IMR-90 (cell line): Measurements from ENCODE around the gene GPR108. TPM values are rescaled to one million over a fixed set of nuclear protein-coding genes. Genes with fewer than 3 reads are reported as not detected.

Source experiments
- ATAC-seq: fragments of 200-7000 bp; cut with Tn5 transposase; 2 replicates; pipeline ENCODE4 v1.9.1; 2020; ENCODE audit warnings: low read depth, mild to moderate bottlenecking, moderate library complexity
- BruUV-seq: library from RNA; stranded (reverse); fragments of 400-500 nt; replicated peaks from 2 replicates; lab custom pipeline; 2021; lab: Mats Ljungman, UMichigan
- CTCF ChIA-PET: fragments of 300-600 bp; formaldehyde crosslinking; extraction: SDS; loops from one replicate; lab custom pipeline; 2021; ENCODE audit warnings: antibody characterized with exemption; lab: Yijun Ruan, JAX
- POLR2A ChIA-PET: fragments of 300-600 bp; sonication (Branson Sonifier 250); formaldehyde crosslinking; loops from one replicate; lab custom pipeline; 2022; ENCODE audit warnings: antibody characterized with exemption; ENCODE audit not compliant: unreplicated experiment; lab: Charles Lee
- DNase-seq: peaks from one replicate; pipeline ENCODE4 v3.0.0; 2013
- H2AFZ ChIP-seq: replicated peaks from 2 replicates; pipeline ENCODE3; 2013; ENCODE audit warnings: low read length, mild to moderate bottlenecking; ENCODE audit not compliant: poor library complexity
- H2AK5ac ChIP-seq: 2 replicates; pipeline ENCODE4 v1.6.1; 2013; ENCODE audit warnings: low read depth, low read length, inconsistent platforms
- H2AK9ac ChIP-seq: replicated peaks from 2 replicates; pipeline ENCODE3; 2013; ENCODE audit warnings: mild to moderate bottlenecking, low read depth, low read length, moderate library complexity; ENCODE audit not compliant: poor library complexity
- H2BK120ac ChIP-seq: 2 replicates; pipeline ENCODE4 v1.6.1; 2013; ENCODE audit warnings: low read depth, low read length, inconsistent platforms
- H2BK15ac ChIP-seq: 3 replicates; pipeline ENCODE4 v1.6.1; 2013; ENCODE audit warnings: low read depth, low read length, inconsistent platforms
- H2BK20ac ChIP-seq: 2 replicates; pipeline ENCODE4 v1.6.1; 2013; ENCODE audit warnings: low read depth, mild to moderate bottlenecking, inconsistent platforms, low read length, moderate library complexity
- H2BK5ac ChIP-seq: 2 replicates; pipeline ENCODE4 v1.6.1; 2013; ENCODE audit warnings: mild to moderate bottlenecking, low read depth, low read length, inconsistent platforms; ENCODE audit not compliant: poor library complexity, severe bottlenecking
- H3K14ac ChIP-seq: replicated peaks from 2 replicates; pipeline ENCODE4 v1.6.1; 2013; ENCODE audit warnings: low read depth, low read length, inconsistent platforms
- H3K18ac ChIP-seq: 2 replicates; pipeline ENCODE4 v1.6.1; 2013; ENCODE audit warnings: low read depth, low read length, control low read depth
- H3K23ac ChIP-seq: 2 replicates; pipeline ENCODE4 v1.6.1; 2013; ENCODE audit warnings: low read depth, low read length, inconsistent platforms
- H3K27ac ChIP-seq: 2 replicates; pipeline ENCODE4 v1.5.1; 2013; ENCODE audit warnings: mild to moderate bottlenecking, control low read depth, low read length; ENCODE audit not compliant: insufficient read depth
- H3K27me3 ChIP-seq: 2 replicates; pipeline ENCODE4 v1.6.1; 2013; ENCODE audit warnings: low read length; ENCODE audit not compliant: control insufficient read depth, insufficient read depth
- H3K36me3 ChIP-seq: 2 replicates; pipeline ENCODE4 v1.6.1; 2013; ENCODE audit warnings: low read length, mixed read lengths; ENCODE audit not compliant: control insufficient read depth, insufficient read depth
- H3K4ac ChIP-seq: 2 replicates; pipeline ENCODE4 v1.6.1; 2013; ENCODE audit warnings: low read depth, low read length, inconsistent platforms
- H3K4me1 ChIP-seq: 2 replicates; pipeline ENCODE4 v1.6.1; 2013; ENCODE audit warnings: low read length, mixed read lengths; ENCODE audit not compliant: control insufficient read depth, insufficient read depth
- H3K4me2 ChIP-seq: 2 replicates; pipeline ENCODE4 v1.6.1; 2013; ENCODE audit warnings: low read depth, mild to moderate bottlenecking, control low read depth, low read length, moderate library complexity
- H3K4me3 ChIP-seq: 2 replicates; pipeline ENCODE4 v1.5.1; 2013; ENCODE audit warnings: low read depth, mild to moderate bottlenecking, control low read depth, low read length, moderate library complexity; ENCODE audit not compliant: insufficient read depth
- H3K56ac ChIP-seq: 2 replicates; pipeline ENCODE4 v1.6.1; 2013; ENCODE audit warnings: low read length, inconsistent platforms; ENCODE audit not compliant: insufficient read depth; ENCODE audit errors: extremely low read depth
- H3K79me1 ChIP-seq, 2 experiments: 2 replicates each; pipeline ENCODE4 v1.6.1; 2013; ENCODE audit warnings: low read length in 2 of 2, inconsistent platforms in 1 of 2, low read depth in 1 of 2
- H3K9ac ChIP-seq: 2 replicates; pipeline ENCODE4 v1.6.1; 2013; ENCODE audit warnings: low read depth, low read length, control low read depth
- H3K9me1 ChIP-seq: 2 replicates; pipeline ENCODE4 v1.6.1; 2013; ENCODE audit warnings: low read length, inconsistent platforms; ENCODE audit not compliant: insufficient read depth
- H3K9me3 ChIP-seq: 2 replicates; pipeline ENCODE4 v1.6.1; 2013; ENCODE audit warnings: low read length; ENCODE audit not compliant: control insufficient read depth, insufficient read depth
- H4K20me1 ChIP-seq: 2 replicates; pipeline ENCODE4 v1.6.1; 2013; ENCODE audit warnings: low read length, inconsistent platforms; ENCODE audit not compliant: insufficient read depth
- H4K5ac ChIP-seq: 2 replicates; pipeline ENCODE4 v1.6.1; 2013; ENCODE audit warnings: mild to moderate bottlenecking, low read depth, low read length, control low read depth
- H4K8ac ChIP-seq, 2 experiments: 2 replicates each; pipeline ENCODE4 v1.6.1; 2013; ENCODE audit warnings: low read depth in 2 of 2, low read length in 2 of 2, control low read depth in 1 of 2, inconsistent platforms in 1 of 2
- H4K91ac ChIP-seq: 2 replicates; pipeline ENCODE4 v1.6.1; 2013; ENCODE audit warnings: low read depth, low read length, inconsistent platforms; ENCODE audit not compliant: insufficient read depth
- BHLHE40 ChIP-seq: fragments of 150-350 bp; IDR thresholded peaks from 2 replicates; pipeline ENCODE4 v1.6.1; 2016; ENCODE audit warnings: mild to moderate bottlenecking, low read depth, low read length
- CEBPB ChIP-seq: IDR thresholded peaks from 2 replicates; pipeline ENCODE4 v1.6.1; 2012; ENCODE audit warnings: low read depth, low read length, improper control_type of control experiment
- CHD1 ChIP-seq: IDR thresholded peaks from 2 replicates; pipeline ENCODE4 v1.6.1; 2012; ENCODE audit warnings: low read depth, low read length, improper control_type of control experiment
- CTCF ChIP-seq: conservative IDR thresholded peaks from 2 replicates; pipeline ENCODE4 v1.5.1; 2012; ENCODE audit warnings: mild to moderate bottlenecking, low read depth, low read length, improper control_type of control experiment
- FOS ChIP-seq: fragments of 150-350 bp; IDR thresholded peaks from 2 replicates; pipeline ENCODE4 v1.6.1; 2016; ENCODE audit warnings: low read depth, low read length
- MAFK ChIP-seq: IDR thresholded peaks from 2 replicates; pipeline ENCODE4 v1.6.1; 2012; ENCODE audit warnings: low read depth, low read length, improper control_type of control experiment
- MAZ ChIP-seq: IDR thresholded peaks from 2 replicates; pipeline ENCODE4 v1.6.1; 2012; ENCODE audit warnings: low read depth, mild to moderate bottlenecking, low read length, improper control_type of control experiment, moderate library complexity, borderline replicate concordance
- MXI1 ChIP-seq: IDR thresholded peaks from 2 replicates; pipeline ENCODE4 v1.6.1; 2012; ENCODE audit warnings: low read depth, mild to moderate bottlenecking, low read length, moderate library complexity, borderline replicate concordance
- NFE2L2 ChIP-seq: fragments of 150-350 bp; IDR thresholded peaks from 2 replicates; pipeline ENCODE4 v1.6.1; 2016; ENCODE audit warnings: low read depth, mild to moderate bottlenecking, low read length
- POLR2A ChIP-seq: IDR thresholded peaks from 2 replicates; pipeline ENCODE4 v1.6.1; 2012; ENCODE audit warnings: mild to moderate bottlenecking, low read depth, low read length
- RCOR1 ChIP-seq: IDR thresholded peaks from 2 replicates; pipeline ENCODE4 v1.6.1; 2012; ENCODE audit warnings: mild to moderate bottlenecking, low read length, improper control_type of control experiment; ENCODE audit not compliant: insufficient replicate concordance
- RFX5 ChIP-seq: IDR thresholded peaks from 2 replicates; pipeline ENCODE4 v1.8.0; 2012; ENCODE audit warnings: low read depth, mild to moderate bottlenecking, low read length, moderate library complexity
- SMC3 ChIP-seq: fragments of 150-350 bp; IDR thresholded peaks from 2 replicates; pipeline ENCODE4 v1.6.1; 2016; ENCODE audit warnings: low read depth, mild to moderate bottlenecking, antibody characterized with exemption, low read length, moderate library complexity
- WGBS, 2 experiments: methylation state at CpG; one replicate each; pipeline versions ENCODE4 v1.1.5 to v1.1.7; 2013; ENCODE audit warnings: missing lambda C conversion rate in 2 of 2; ENCODE audit not compliant: insufficient read length in 1 of 2; ENCODE audit errors: extremely low coverage in 2 of 2; 5-methylcytosine and 5-hydroxymethylcytosine counted together
- dilution Hi-C: fragments of 300-500 bp; cut with HindIII; formaldehyde crosslinking; loops from one replicate; pipeline ENCODE4 v1.14.3; 2018; ENCODE audit warnings: low sequenced_read_pairs; ENCODE audit not compliant: unreplicated experiment
- in situ Hi-C: fragments of 300-500 bp; cut with MboI; formaldehyde crosslinking; loops from 3 replicates; pipeline ENCODE4 v1.14.3; 2019; ENCODE audit warnings: low sequenced_read_pairs, inconsistent platforms, mixed read lengths
- intact Hi-C: fragments of 100-400 bp; cut with micrococcal nuclease; formaldehyde crosslinking; loops from 2 replicates; pipeline ENCODE4 v1.10.0; 2022
- polyA plus RNA-seq, 3 experiments: library from polyadenylated mRNA; depleted of rRNA; stranded (reverse); fragments of >200 nt; gene quantifications; 2 replicates each; pipeline ENCODE4 v1.2.3, GENCODE V29; 2012; ENCODE audit warnings: low replicate concordance in 1 of 3
- total RNA-seq: library from RNA; depleted of rRNA; stranded (reverse); fragments of >200 nt; gene quantifications from 2 replicates; pipeline ENCODE4 v1.2.3, GENCODE V29; 2012
- TF ChIP-seq, protein P1 (sequence below): fragments of 150-350 bp; IDR thresholded peaks from 2 replicates; pipeline ENCODE4 v1.6.1; 2017; ENCODE audit warnings: mild to moderate bottlenecking, antibody characterized with exemption, low read length, low read depth

Gene GPR108
- total and polyA plus RNA-seq, 2 of the 4 experiments (the other 2 are of a cell fraction), result 28.0 to 38.9 TPM

- Histone ChIP-seq H2BK120ac (peak overlapping the region; percentile 93), H3K27ac (peak overlapping the region; percentile 85), H3K23ac (peak overlapping the region; percentile 94), H4K5ac (peak overlapping the region; percentile 20; the same call in 1 of the 2 replicates), H3K56ac (peak overlapping the region; percentile 70; the same call in 1 of the 2 replicates), H2AK9ac (peak overlapping the region; percentile 92), H2BK20ac (peak overlapping the region; percentile 86; the same call in 1 of the 2 replicates), H3K4ac (peak overlapping the region; percentile 93), H3K79me1 (peaks cover 17 to 61% of the 10 kb centered on the region in 2 experiments), H3K4me2 (peak overlapping the region; percentile 65), H2BK15ac (peak overlapping the region; percentile 44; the same call in 2 of the 3 replicates), H4K8ac (peak overlapping the region; percentile 39 to 82; a peak in 3 of 4 replicates), H3K4me1 (peaks cover 31% of the 10 kb centered on the region), H3K9me1 (peaks cover 3% of the 10 kb centered on the region; the same call in 1 of the 2 replicates), H4K20me1 (0 out of 2 replicates have a peak, but pooled peaks cover 4% of the 10 kb centered on the region), H3K9me3 (no peaks in the 10 kb centered on the region), H4K91ac (peak overlapping the region; percentile 78), H2AFZ (peak overlapping the region; percentile 89), H3K18ac (peak overlapping the region; percentile 68), H3K4me3 (no peak overlapping the region), H2AK5ac (peak overlapping the region; percentile 90), H3K36me3 (peaks cover 38% of the 10 kb centered on the region), H2BK5ac (peak overlapping the region; percentile 94), H3K14ac (peak overlapping the region; percentile 42), H3K9ac (peak overlapping the region; percentile 52), H3K27me3 (no peaks in the 10 kb centered on the region)
- no TSS peak for BruUV-seq
- WGBS, 2 experiments, result 84% methylated on average over 5 of the region's 15 CpGs; no CpG with 5 or more reads in 1 of the 2 experiments
- ATAC-seq (peak; percentile 1), DNase-seq (peak; percentile 37)
- POLR2A ChIA-PET, result no interaction called here
- intact Hi-C loops (loop anchor here (2.0 kb wide), 1 partner anchor 111 kb away; no protein-coding TSS in a partner anchor), dilution Hi-C loops (no loop called here), in situ Hi-C loops (no loop called here)
- CTCF ChIA-PET, result no interaction called here
- TF ChIP-seq CHD1 (no peak), SMC3 (no peak), FOS (no peak), MAZ (no peak), BHLHE40 (no peak), MAFK (no peak), MXI1 (no peak), CTCF (no peak), POLR2A (no peak), CEBPB (no peak), RFX5 (no peak), NFE2L2 (no peak), RCOR1 (no peak)
- TF ChIP-seq, protein P1, sequence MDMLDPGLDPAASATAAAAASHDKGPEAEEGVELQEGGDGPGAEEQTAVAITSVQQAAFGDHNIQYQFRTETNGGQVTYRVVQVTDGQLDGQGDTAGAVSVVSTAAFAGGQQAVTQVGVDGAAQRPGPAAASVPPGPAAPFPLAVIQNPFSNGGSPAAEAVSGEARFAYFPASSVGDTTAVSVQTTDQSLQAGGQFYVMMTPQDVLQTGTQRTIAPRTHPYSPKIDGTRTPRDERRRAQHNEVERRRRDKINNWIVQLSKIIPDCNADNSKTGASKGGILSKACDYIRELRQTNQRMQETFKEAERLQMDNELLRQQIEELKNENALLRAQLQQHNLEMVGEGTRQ, result no peak
These were observed 6.5 kb upstream of the GPR108 start for GRCh38 chr19:6743714-6744380.
